HG02610 (cell line): ENCODE data around the gene RAB40C.
A peak's percentile ranks its signal among the peaks of the same experiment; 100 is the strongest.

ENCODE experiments used
- ATAC-seq: cut with Tn5 transposase; IDR thresholded peaks from one replicate; pipeline ENCODE4 v1.9.1; 2021; ENCODE audit warnings: mild to moderate bottlenecking, moderate library complexity; ENCODE audit not compliant: unreplicated experiment

Gene RAB40C

DNA sequence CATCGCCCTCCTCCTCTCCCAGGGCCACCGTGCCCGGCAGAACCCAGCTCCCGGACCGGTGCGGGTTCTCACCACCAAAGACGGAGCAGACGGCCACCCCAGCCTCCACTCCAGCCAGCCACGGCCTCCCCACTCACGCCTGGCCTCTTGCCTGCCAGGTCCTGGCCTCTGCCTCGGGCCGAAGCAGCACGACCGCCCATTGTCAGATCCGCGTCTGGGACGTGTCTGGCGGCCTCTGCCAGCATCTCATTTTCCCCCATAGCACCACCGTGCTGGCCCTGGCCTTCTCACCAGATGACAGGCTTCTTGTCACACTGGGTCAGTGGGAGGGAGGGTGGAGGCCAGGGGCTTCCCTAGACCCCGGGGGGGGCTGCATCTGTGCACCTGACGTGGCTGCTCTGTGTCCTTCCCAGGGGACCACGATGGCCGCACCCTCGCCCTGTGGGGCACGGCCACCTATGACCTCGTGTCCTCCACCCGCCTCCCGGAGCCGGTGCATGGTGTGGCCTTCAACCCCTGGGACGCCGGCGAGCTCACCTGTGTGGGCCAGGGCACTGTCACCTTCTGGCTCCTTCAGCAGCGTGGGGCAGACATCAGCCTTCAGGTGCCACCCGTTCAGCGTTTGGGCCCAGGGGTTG is 71.4 kb downstream of the RAB40C start:
- no peak for ATAC-seq

DNA sequence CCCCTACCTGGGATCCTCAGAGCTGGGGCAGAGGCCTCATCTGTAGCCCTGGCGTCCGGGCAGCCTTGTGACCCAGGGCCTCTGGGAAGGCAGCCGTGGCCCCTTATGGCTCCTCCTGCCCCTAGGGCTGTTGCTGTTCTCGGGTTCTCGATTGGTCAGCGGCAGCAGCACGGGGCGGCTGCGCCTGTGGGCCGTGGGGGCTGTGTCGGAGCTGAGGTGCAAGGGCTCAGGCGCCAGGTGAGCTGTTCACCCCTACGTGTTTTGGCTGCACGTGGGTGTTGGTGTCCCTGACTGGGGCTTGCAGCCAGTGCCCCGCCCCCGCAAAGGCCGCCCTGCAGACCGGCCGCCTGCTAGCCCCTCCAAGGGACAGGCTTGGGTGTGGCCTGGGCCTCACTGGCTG is 72.2 kb downstream of the RAB40C start:
- no peak for ATAC-seq

DNA sequence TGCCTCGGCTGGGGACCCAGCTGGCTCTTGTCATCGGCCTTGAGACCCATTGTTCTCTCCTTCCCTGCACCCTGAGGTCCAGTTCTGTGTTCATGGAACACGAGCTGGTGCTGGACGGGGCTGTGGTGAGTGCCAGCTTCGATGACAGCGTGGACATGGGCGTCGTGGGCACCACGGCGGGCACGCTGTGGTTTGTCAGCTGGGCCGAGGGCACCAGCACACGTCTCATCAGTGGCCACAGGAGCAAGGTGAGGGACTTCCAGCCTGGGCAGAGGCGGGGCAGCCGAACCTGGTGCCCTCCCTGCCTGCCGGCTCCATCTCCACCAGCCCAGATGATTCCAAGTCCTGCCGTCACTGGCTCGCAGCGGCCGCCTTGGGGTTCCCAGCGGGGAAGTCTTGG is 72.7 kb downstream of the RAB40C start:
- no peak for ATAC-seq

DNA sequence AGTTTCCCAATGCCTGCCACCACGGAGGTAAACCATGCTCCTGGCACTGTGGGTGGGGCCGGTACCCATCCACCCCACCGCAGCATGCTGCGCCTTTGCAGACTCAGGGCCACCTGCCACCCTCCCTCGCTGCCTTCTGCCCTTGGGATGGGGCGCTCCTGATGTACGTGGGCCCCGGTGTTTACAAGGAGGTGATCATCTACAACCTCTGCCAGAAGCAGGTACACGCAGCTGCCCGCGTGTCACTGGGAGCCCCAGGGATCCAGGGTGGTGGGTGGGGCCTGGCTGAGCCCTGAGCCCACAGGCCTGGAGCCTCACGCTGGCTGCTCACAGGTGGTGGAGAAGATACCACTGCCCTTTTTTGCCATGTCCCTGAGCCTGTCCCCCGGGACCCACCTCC is 76.7 kb downstream of the RAB40C start:
- no peak for ATAC-seq

DNA sequence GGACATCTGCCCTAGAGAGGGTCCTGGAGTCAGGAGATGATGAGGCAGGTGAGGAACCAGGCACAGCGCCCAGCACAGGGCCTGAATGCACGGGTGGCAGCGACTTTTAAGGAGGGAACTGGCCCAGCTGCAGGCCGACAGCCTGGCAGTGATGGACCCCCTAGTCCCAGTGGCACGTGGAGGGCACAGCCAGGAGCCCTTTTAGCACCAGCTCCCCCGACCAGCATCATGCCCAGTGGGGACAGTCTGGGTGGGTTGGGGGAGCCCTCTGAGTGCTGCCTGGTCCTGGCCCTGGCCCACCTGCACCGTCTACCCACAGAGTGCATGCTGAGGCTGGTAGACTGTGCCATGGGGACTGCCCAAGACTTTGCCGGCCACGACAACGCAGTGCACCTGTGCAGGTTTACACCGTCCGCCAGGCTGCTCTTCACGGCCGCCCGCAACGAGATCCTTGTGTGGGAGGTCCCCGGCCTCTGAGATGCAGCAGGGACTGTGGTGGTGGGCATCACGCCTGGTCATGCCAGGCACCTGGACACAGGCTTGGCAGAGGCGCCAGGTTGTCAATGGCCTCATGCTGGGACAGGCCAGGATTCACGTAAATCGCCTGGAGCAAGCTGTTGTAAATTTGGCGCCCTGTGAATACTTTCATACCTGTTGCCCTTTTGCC is 77.4 kb downstream of the RAB40C start:
- no peak for ATAC-seq

DNA sequence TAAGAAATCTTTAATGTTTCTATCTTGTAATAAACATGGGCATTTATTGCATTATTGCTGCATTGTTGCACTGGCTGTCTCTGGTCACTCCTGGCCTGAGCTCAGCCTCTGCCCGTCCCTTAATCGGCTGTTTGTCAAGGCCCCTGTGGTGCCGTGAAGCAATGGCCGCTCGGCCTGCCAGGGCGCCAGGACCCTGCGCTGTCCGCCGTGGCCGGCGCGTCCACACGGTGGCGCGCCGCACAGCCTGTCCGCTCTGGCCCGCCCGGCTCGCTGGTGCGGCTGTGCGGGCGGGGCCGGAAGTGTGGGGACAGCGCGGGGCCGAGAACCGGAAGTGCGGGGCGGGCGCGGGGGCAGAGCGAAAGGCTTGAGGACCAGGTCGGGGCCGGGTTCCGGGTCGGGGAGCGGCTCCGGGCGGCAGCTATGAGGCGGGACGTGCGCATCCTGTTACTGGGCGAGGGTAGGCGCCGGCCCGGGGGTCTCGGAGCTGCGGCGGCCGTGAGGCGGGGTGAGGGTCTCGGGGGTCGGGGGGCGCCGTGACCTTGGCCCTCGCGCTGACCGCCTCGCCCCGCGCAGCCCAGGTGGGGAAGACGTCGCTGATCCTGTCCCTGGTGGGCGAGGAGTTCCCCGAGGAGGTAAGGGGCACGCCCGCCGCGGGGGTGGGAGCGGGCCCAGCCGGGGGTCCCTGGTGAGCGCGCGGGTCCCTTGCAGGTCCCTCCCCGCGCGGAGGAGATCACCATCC is 78.1 kb downstream of the RAB40C start, which contains the start of gene RHOT2:
RHOT2 (plus strand) TSS at position 353 of the 739 bp plus-strand sequence; CDS start at position 421, 68 bp downstream.
- ATAC-seq: peak; percentile 82

DNA sequence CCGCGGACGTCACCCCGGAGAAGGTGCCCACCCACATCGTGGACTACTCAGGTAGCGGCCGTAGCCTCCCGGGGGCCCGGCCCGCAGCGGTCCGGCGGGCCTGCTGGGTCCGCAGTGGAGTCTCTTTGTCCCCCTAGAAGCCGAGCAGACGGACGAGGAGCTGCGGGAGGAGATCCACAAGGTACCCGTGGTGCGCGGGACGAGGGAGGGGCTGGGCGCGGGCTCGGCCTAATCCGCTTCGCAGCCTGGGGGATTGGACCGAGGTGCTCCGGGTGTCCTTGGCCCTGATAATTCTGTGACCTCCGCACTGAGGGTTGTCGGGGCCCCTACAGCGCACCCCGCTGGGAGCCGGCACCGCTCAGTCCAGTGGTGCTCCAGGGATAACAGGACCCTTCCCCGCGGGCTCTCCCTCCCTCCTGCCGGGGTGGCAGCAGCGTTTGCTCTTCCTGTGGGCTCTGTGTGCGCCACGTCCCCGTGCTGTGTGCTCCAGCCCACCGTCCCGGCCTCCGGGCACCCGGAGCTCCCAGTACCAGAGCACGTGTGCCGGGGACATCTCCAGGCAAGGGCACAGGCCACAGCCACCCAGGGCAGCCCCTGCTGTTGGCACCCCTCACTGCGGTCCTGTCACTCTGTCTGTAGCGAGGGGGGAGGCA is 78.8 kb downstream of the RAB40C start:
- no peak for ATAC-seq

DNA sequence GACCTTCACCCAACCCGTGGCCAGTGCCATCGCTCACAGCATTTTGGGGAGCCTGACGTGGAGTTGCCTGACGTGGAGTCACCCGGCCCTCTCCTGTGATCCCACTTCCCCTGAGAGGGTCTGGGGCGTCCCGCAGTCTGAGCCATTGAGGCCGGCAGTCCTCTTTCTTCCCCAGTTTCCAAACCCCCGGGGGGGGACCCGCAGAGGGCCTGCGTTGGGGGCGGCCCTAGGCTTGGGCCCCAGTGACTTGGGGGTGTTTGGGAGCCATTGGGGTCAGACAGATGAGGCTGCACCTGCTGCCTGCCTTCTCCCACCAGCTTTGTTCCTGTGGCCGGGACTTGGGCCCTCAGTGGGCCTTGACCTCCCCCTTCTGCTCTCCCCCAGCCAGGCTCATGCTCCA is 79.8 kb downstream of the RAB40C start:
- no peak for ATAC-seq

DNA sequence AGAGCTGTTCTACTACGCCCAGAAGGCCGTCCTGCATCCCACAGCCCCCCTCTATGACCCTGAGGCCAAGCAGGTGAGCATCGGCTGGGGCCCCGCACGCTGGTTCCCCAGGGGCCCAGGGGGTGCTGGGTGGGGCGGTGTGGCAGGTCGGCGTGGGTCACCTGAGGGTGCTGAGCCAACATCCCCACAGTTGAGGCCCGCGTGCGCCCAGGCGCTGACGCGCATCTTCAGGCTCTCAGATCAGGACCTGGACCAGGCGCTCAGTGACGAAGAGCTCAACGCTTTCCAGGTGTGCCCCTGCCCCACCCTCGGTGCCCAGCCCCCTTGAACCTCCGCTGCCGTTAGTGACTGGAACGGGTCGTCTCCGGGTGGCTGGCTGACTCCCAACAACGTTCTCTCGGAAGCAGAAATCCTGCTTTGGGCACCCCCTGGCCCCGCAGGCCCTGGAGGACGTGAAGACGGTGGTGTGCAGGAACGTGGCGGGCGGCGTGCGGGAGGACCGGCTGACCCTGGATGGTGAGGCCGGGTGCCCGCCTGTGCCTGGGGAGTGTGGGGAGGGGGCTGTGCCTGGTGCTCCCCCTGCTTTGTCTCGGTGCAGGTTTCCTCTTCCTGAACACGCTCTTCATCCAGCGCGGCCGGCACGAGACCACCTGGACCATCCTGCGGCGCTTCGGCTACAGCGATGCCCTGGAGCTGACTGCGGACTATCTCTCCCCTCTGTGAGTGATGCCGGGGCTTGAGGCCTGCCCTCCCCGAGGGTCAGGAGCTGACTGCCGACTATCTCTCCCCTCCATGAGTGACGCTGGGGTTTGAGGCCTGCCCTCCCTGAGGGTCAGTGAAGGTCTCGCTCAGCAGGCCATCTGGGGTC is 80.9 kb downstream of the RAB40C start:
- ATAC-seq: no peak

DNA sequence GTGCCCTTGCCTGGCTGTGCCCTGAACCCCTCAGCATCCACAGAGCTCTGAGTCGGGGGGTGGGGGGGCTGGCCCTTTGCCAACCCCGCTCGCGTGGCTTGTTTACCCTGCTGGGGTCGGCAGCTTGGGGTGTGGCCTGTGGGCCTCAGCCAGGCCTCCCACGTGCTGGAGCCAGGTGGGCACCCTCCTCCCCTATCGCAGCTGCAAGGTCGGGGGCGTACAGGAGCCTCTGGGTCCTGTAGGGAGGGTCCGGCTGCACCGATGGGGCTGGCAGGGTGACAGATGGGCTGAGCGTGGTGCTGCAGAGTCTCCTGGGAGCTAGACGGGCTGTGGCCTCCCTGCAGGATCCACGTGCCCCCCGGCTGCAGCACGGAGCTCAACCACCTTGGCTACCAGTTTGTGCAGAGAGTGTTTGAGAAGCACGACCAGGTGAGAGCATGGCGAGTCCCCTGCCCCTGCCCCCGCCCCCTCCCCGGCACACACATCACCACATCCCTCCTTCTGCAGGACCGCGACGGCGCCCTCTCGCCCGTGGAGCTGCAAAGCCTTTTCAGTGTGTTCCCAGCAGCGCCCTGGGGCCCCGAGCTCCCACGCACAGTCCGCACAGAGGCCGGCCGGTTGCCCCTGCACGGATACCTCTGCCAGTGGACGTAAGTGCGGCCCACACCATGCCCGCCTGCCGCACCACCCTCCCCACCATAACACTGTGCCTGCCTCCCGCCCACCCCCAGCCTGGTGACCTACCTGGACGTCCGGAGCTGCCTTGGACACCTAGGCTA is 81.7 kb downstream of the RAB40C start:
- no peak for ATAC-seq

DNA sequence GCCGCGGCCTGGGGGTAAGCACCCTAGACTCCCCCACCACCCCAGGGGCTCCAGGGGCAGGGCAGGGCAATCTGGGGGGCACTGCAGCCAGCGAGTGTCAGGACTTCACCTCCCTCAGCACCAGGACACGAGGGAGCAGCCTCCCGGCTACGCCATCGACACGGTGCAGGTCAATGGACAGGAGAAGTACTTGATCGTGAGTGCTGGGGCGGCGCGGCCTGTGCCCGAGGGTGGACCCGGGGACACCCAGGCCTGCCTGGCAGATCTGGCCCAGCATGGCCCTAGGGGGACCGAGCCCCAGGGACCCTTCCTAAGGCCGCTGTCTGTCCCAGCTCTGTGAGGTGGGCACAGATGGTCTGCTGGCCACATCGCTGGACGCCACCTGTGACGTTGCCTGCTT is 82.5 kb downstream of the RAB40C start:
- ATAC-seq: no peak

DNA sequence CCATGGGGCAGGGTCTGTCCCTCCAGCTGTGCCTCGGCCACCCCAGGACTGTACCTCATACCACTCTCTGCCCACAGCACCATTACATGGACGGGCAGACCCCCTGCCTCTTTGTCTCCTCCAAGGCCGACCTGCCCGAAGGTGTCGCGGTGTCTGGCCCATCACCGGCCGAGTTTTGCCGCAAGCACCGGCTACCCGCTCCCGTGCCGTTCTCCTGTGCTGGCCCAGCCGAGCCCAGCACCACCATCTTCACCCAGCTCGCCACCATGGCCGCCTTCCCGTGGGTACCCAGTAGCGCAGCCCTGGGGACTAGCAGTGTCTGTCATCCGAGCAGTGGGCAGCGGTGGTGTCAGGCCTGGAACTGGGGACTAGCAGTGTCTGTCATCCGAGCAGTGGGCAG is 83.0 kb downstream of the RAB40C start:
- no peak for ATAC-seq

DNA sequence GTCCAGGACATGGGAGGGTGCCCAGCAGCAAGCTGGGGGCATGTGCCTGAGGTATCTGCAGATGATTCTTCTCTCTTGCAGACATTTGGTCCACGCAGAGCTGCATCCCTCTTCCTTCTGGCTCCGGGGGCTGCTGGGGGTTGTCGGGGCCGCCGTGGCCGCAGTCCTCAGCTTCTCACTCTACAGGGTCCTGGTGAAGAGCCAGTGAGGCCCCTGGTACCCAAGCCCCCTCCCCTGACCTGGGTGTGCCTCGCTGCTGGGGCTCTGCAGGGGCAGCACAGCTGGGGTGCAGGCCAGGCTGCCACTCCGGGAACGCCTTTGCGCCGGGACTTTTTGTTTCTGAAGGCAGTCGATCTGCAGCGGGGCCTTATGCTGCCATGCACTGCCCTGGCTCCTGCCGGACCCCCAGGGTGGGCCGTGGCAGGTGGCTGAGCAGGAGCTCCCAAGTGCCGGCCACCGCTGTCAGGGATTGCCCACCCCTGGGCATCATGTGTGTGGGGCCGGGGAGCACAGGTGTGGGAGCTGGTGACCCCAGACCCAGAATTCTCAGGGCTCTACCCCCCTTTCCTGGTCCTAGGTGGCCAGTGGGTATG is 83.6 kb downstream of the RAB40C start:
- no peak for ATAC-seq

DNA sequence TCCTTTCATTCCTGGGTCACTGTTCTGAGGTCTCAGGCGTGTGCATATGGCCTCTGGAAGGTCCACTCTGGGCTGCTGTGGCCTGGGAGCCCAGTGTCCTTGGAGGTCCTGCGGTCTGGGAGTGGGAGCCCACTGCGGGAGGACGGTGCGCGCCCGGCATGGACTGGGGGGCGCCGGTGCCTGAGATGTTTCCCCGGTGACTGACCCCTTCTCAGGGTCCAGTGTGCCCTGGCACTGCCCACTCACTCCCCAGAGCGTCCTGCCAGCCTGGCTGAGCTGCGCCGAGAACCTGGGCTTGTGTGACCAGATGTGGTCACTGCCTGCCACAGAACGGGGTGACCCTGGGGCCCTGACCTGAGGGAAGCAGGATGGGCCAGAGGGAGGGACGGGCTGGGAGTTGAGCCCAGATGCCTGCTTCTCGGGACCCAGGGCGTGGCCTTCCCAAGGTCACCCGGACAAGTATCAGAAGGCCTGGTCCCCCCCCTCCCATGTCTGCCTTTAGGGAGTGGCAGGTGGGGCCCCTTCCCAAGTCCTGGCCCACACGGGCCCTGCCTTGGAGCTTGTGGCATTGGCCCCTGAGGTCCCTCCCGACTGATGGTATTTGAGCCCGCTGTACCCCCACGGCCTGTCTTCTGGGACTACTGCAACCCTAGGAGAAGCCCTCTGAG is 84.5 kb downstream of the RAB40C start:
- ATAC-seq: no peak

DNA sequence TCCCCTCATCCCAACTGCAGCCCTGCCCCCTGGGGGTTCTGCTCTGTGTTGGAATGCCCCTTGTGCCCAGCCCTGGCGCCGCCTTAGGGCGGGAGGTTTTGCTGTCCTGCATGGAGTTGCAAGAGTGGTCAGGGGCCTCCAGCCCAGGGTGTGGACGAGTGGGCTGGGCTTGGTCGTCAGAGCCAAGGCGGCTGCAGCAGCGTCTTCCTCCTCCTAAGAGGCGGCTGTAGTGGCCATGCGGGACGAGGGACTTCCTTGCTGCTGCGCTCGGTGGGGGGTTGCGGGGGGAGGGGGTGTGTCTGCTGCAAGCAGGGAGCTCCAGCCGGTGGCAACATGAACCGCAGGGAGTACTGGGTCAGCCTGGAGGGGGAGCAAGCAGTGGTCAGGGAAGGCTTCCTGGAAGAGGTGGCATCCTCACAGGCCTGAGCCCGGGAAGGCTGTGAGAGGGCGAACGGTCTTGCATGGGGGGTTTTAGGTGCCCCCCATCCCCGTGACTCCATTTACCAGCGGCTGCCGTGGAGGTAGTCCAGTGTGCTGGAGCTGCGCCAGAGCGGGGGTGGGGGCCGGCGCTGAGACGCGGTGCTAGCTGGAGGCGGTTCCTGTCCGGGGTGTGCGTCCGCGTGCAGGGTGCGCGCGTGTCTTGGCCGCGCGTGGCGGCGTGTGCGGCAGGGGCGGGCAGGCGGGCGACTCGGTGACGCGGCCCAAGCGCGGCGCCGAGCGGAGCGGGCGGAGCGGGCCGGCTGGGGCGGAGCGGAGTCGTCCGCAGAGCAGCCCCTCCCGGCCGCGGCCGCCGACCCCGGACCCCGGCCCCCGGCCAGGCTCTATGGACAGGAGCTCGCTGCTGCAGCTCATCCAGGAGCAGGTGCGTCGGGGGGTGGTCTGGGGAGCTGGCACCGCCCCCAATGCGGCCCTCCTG is 85.4 kb downstream of the RAB40C start, which contains the start of gene RHBDL1:
RHBDL1 (plus strand) TSS at position 704 of the 916 bp plus-strand sequence; CDS start at position 824, 120 bp downstream.
- no peak for ATAC-seq

DNA sequence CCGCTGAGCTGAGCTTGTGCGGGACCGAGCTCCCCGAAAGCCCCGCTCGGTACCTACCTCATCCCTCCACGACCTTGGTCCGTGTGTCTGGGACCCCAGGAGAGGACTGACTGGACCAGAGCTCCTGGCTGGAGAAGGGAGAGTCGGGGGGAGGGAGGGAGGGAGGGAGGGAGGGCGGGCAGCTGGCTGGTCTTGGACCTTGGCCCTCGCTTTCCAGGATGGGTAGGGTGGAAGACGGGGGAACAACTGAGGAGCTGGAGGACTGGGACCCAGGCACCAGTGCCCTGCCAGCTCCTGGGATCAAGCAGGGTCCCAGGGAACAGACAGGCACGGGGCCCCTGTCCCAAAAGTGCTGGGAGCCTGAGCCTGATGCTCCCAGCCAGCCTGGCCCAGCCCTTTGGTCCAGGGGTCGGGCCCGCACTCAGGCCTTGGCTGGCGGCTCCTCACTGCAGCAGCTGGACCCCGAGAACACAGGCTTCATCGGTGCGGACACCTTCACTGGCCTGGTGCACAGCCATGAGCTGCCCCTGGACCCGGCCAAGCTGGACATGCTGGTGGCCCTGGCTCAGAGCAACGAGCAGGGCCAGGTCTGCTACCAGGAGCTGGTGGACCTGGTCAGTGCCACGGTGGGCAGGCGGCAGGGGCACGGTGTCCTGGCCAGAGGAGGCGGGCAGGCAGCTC is 86.2 kb downstream of the RAB40C start:
- no peak for ATAC-seq

DNA sequence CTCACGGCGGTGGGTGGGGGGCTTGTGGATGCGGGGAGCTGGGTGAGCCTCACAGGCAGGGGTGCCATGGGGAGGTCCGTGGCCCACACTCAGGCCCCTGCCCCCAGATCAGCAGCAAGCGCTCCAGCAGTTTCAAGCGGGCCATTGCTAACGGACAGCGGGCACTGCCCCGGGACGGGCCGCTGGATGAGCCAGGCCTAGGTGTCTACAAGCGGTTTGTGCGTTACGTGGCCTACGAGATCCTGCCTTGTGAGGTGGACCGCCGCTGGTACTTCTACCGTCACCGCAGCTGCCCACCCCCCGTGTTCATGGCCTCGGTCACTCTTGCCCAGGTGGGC is 86.7 kb downstream of the RAB40C start:
- ATAC-seq: no peak
